MM.1S (cell line): ENCODE results near the gene MYOZ2.
"Not testable (repeated sequence)": the region's sequence is repeated elsewhere in the genome, so short reads cannot be mapped to it uniquely, and the experiment has no call there.

Experiments used
- DNase-seq: peaks from one replicate; pipeline ENCODE4 v3.0.0-alpha.2; 2015
- H2AFZ ChIP-seq: fragments of 300-600 bp; sonication (generic); 2 replicates; pipeline ENCODE4 v1.6.0; 2016; ENCODE audit warnings: antibody characterized with exemption, low read length
- H3F3A ChIP-seq: fragments of 300-600 bp; sonication (generic); 2 replicates; pipeline ENCODE4 v1.6.1; 2016; ENCODE audit warnings: mild to moderate bottlenecking, antibody characterized with exemption, low read length, moderate library complexity, mixed read lengths; ENCODE audit not compliant: insufficient read depth
- H3K27ac ChIP-seq: fragments of 300-600 bp; sonication (generic); 2 replicates; pipeline ENCODE4 v1.5.1; 2016; ENCODE audit warnings: mild to moderate bottlenecking, low read length
- H3K27me3 ChIP-seq: fragments of 300-600 bp; sonication (generic); replicated peaks from 2 replicates; pipeline ENCODE4 v1.6.0; 2016; ENCODE audit warnings: low read length; ENCODE audit not compliant: insufficient read depth
- H3K36me3 ChIP-seq: fragments of 300-600 bp; sonication (generic); replicated peaks from 2 replicates; pipeline ENCODE4 v1.6.1; 2016; ENCODE audit warnings: mild to moderate bottlenecking, low read length, mixed read lengths; ENCODE audit not compliant: insufficient read depth
- H3K4me1 ChIP-seq: fragments of 300-600 bp; sonication (generic); 2 replicates; pipeline ENCODE4 v1.6.1; 2016; ENCODE audit warnings: low read length, mixed read lengths
- H3K4me2 ChIP-seq: fragments of 300-600 bp; sonication (generic); 2 replicates; pipeline ENCODE4 v1.6.0; 2016; ENCODE audit warnings: low read depth, low read length
- H3K4me3 ChIP-seq: fragments of 300-600 bp; sonication (generic); 2 replicates; pipeline ENCODE4 v1.5.1; 2016; ENCODE audit warnings: low read length, mixed read lengths
- H3K79me2 ChIP-seq: fragments of 300-600 bp; sonication (generic); 2 replicates; pipeline ENCODE4 v1.6.1; 2016; ENCODE audit warnings: mixed run types, low read length, mixed read lengths
- H3K9ac ChIP-seq: fragments of 300-600 bp; sonication (generic); 2 replicates; pipeline ENCODE4 v1.6.1; 2016; ENCODE audit warnings: low read length, mixed read lengths
- H3K9me2 ChIP-seq: fragments of 300-600 bp; sonication (generic); replicated peaks from 2 replicates; pipeline ENCODE4 v1.6.1; 2016; ENCODE audit warnings: mild to moderate bottlenecking, low read length, mixed read lengths; ENCODE audit not compliant: insufficient read depth
- H3K9me3 ChIP-seq: fragments of 300-600 bp; sonication (generic); replicated peaks from 2 replicates; pipeline ENCODE4 v1.6.1; 2016; ENCODE audit warnings: mild to moderate bottlenecking, low read length, mixed read lengths; ENCODE audit not compliant: insufficient read depth
- H4K20me1 ChIP-seq: fragments of 300-600 bp; sonication (generic); 2 replicates; pipeline ENCODE4 v1.6.1; 2016; ENCODE audit warnings: mild to moderate bottlenecking, low read length, moderate library complexity, mixed read lengths; ENCODE audit not compliant: insufficient read depth
- EZH2 ChIP-seq: fragments of 300-600 bp; sonication (generic); optimal IDR thresholded peaks from 2 replicates; pipeline ENCODE3; 2017; ENCODE audit warnings: low read depth, mild to moderate bottlenecking, antibody characterized with exemption, low read length, mixed read lengths
- EZH2phosphoT487 ChIP-seq: fragments of 300-600 bp; sonication (generic); IDR thresholded peaks from 2 replicates; pipeline ENCODE4 v1.6.1; 2018; ENCODE audit warnings: antibody characterized with exemption, low read length
- TF ChIP-seq, protein P1 (sequence below): fragments of 300-600 bp; sonication (generic); IDR thresholded peaks from 2 replicates; pipeline ENCODE4 v1.5.1; 2016; ENCODE audit warnings: antibody characterized with exemption, low read length, mixed read lengths

Gene MYOZ2

DNA sequence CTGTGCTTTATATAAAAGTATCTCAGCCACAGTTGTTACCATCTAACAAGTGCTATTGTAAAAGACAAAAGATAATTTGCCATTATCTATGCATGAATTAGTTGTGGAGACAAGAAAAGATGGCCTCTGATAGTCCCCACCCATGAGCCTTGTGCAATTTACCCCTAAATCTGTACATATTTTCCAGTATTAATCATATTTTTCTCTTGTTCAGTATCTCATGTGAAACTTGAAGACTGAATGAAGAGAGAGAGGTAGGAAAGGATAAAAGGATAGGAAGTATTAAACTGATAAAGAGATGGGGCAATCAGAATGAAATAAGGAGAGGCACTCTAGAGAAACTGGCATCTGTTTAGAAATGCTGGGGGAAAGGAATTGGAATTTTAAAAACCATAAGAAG is 3.7 kb downstream of the MYOZ2 start:
- Histone ChIP-seq H3K27ac (peak overlapping the region; percentile 59; the same call in 1 of the 2 replicates), H3K9ac (peak overlapping the region; percentile 18; the same call in 1 of the 2 replicates), H3K4me3 (peak overlapping the region; percentile 9), H4K20me1 (no peaks in the 10 kb centered on the region), H2AFZ (peak overlapping the region; percentile 68), H3K4me2 (peak overlapping the region; percentile 68), H3F3A (peaks cover 9% of the 10 kb centered on the region), H3K79me2 (no peaks in the 10 kb centered on the region), H3K36me3 (no peaks in the 10 kb centered on the region), H3K9me2 (no peaks in the 10 kb centered on the region), H3K9me3 (no peaks in the 10 kb centered on the region), H3K27me3 (no peaks in the 10 kb centered on the region), H3K4me1 (peaks cover 25% of the 10 kb centered on the region)
- DNase-seq = no peak
- TF ChIP-seq, protein P1, sequence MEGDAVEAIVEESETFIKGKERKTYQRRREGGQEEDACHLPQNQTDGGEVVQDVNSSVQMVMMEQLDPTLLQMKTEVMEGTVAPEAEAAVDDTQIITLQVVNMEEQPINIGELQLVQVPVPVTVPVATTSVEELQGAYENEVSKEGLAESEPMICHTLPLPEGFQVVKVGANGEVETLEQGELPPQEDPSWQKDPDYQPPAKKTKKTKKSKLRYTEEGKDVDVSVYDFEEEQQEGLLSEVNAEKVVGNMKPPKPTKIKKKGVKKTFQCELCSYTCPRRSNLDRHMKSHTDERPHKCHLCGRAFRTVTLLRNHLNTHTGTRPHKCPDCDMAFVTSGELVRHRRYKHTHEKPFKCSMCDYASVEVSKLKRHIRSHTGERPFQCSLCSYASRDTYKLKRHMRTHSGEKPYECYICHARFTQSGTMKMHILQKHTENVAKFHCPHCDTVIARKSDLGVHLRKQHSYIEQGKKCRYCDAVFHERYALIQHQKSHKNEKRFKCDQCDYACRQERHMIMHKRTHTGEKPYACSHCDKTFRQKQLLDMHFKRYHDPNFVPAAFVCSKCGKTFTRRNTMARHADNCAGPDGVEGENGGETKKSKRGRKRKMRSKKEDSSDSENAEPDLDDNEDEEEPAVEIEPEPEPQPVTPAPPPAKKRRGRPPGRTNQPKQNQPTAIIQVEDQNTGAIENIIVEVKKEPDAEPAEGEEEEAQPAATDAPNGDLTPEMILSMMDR = no peak
- TF ChIP-seq EZH2phosphoT487 = no peak
- no peak for TF ChIP-seq EZH2

DNA sequence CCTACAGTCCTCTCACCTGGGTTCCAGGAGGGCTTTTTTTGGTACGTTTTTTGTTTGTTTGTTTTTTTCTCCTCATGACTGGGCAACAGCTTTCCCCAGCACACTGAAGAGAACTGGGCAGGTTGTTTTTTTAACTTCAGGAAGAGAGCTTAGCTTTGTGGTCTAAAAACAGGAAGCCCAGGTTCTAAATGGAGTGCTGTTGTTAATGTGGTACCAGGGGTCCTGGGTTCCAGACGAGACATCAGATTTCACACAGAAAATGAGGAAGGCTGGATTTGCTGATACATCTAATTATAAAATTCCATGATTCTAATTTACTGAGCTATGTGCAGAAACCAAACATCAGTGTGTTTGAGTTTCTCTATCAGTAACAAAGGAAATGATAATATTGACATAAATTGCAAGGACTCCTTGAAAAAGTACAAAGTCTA is 4.2 kb downstream of the MYOZ2 start:
- no peaks in the 10 kb centered on the region for H3K27me3 ChIP-seq
- peak overlapping the region; percentile 68 for H3K4me2 ChIP-seq
- peaks cover 25% of the 10 kb centered on the region for H3K4me1 ChIP-seq
- H3K4me3 ChIP-seq = peak overlapping the region; percentile 9; the same call in 1 of the 2 replicates
- no peaks in the 10 kb centered on the region for H3K9me2 ChIP-seq
- peak; percentile 59 for DNase-seq
- H3K36me3 ChIP-seq = no peaks in the 10 kb centered on the region
- H3F3A ChIP-seq = peaks cover 9% of the 10 kb centered on the region
- TF ChIP-seq EZH2phosphoT487 = no peak
- TF ChIP-seq, protein P1 = no peak
- TF ChIP-seq EZH2 = no peak
- peak overlapping the region; percentile 68 for H2AFZ ChIP-seq
- peak overlapping the region; percentile 59; the same call in 1 of the 2 replicates for H3K27ac ChIP-seq
- no peaks in the 10 kb centered on the region for H3K9me3 ChIP-seq
- H3K79me2 ChIP-seq = no peaks in the 10 kb centered on the region
- peak overlapping the region; percentile 18; the same call in 1 of the 2 replicates for H3K9ac ChIP-seq
- no peaks in the 10 kb centered on the region for H4K20me1 ChIP-seq

DNA sequence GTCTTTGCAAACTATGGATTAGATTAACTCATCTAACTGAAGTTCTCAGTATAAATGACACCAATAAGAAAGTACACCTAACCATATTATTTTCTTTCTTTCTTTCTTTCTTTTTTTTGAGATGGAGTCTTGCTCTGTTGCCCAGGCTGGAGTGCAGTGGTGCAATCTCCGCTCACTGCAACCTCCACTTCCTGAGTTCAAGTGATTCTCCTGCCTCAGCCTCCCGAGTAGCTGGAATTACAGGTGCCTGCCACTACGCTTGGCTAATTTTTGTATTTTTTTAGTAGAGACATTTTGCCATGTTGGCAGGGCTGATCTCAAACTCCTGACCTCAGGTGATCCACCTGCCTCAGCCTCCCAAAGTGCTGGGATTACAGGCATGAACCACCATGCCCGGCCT is 5.7 kb downstream of the MYOZ2 start:
- peaks cover 25% of the 10 kb centered on the region for H3K4me1 ChIP-seq
- H3K9ac ChIP-seq, DNase-seq, H3K4me2 ChIP-seq, H3K27me3 ChIP-seq, H3K9me3 ChIP-seq, H3K9me2 ChIP-seq, H3F3A ChIP-seq, H3K4me3 ChIP-seq, H3K79me2 ChIP-seq, H2AFZ ChIP-seq, H3K27ac ChIP-seq, H4K20me1 ChIP-seq, H3K36me3 ChIP-seq: not testable (repeated sequence)

DNA sequence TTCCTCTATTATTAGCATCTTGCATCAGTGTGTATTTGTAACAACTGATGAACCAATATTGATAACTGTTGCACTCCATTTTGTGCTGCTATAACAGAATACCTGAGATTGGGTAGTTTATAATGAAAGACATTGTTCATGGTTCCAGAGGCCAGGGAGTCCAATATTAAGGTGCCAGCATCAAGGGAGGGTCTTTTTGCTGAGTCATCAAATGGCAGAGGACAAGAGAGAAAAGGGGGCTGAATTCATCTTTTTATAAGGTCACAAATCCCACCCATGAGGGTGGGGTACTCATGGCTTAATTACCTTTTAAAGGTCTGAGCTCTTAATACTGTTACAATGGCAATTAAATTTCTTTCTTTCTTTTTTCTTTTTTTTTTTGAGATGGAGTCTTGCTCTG is 7.2 kb downstream of the MYOZ2 start:
- no peak overlapping the region for H3K9ac ChIP-seq
- peaks cover 25% of the 10 kb centered on the region for H3K4me1 ChIP-seq
- no peaks in the 10 kb centered on the region for H3K79me2 ChIP-seq
- no peak overlapping the region for H3K4me3 ChIP-seq
- no peaks in the 10 kb centered on the region for H4K20me1 ChIP-seq
- no peaks in the 10 kb centered on the region for H3K36me3 ChIP-seq
- peaks cover 9% of the 10 kb centered on the region for H3F3A ChIP-seq
- H3K9me3 ChIP-seq = no peaks in the 10 kb centered on the region
- H3K27ac ChIP-seq = no peak overlapping the region
- H3K27me3 ChIP-seq = no peaks in the 10 kb centered on the region
- no peak overlapping the region for H2AFZ ChIP-seq
- DNase-seq = no peak
- no peaks in the 10 kb centered on the region for H3K9me2 ChIP-seq
- no peak overlapping the region for H3K4me2 ChIP-seq
- TF ChIP-seq, protein P1 = no peak
- TF ChIP-seq EZH2phosphoT487 (no peak), EZH2 (no peak)

DNA sequence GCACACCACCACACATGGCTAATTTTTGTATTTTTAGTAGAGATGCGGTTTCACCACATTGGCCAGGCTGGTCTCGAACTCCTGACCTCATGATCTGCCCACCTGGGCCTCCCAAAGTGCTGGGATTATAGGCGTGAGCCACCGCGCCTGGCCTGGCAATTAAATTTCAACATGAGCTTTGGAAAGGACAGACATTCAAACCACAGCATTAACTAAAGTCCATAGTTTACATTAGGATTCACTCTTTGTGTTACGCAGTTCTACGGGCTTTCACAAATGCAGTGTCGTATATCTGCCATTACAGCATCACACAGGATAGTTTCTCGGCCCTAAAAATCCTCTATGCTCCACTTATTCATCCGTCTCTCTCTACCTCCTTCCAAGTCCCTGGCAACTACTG is 7.7 kb downstream of the MYOZ2 start:
- H3K9ac ChIP-seq, H3K27ac ChIP-seq, H3K4me2 ChIP-seq, H3K4me3 ChIP-seq, H3K27me3 ChIP-seq, H3K9me2 ChIP-seq, H3K9me3 ChIP-seq, H3F3A ChIP-seq, H4K20me1 ChIP-seq, H2AFZ ChIP-seq, DNase-seq, H3K36me3 ChIP-seq, H3K79me2 ChIP-seq: not testable (repeated sequence)
- H3K4me1 ChIP-seq = peaks cover 21% of the 10 kb centered on the region
